H1 (cell line): ENCODE results near the gene PRKAR2B. TPM values are rescaled to one million over a fixed set of nuclear protein-coding genes. Genes with fewer than 3 reads are reported as not detected.

ENCODE experiments used
- CHD2 ChIP-seq: IDR thresholded peaks from 2 replicates; pipeline ENCODE4 v1.6.1; 2012; ENCODE audit warnings: low read length, improper control_type of control experiment
- EZH2 ChIP-seq: fragments of 200-600 bp; sonication (generic); IDR thresholded peaks from 2 replicates; pipeline ENCODE4 v1.7.1; 2012; ENCODE audit warnings: low read depth, mild to moderate bottlenecking, moderate library complexity, low read length, inconsistent platforms; ENCODE audit not compliant: severe bottlenecking
- GABPA ChIP-seq: IDR thresholded peaks from 2 replicates; pipeline ENCODE4 v1.6.1; 2011; ENCODE audit warnings: mild to moderate bottlenecking, low read length, moderate library complexity, borderline replicate concordance; ENCODE audit not compliant: insufficient read depth
- GTF2F1 ChIP-seq: IDR thresholded peaks from 2 replicates; pipeline ENCODE4 v1.6.1; 2012; ENCODE audit warnings: low read depth, low read length, improper control_type of control experiment, borderline replicate concordance
- JUND ChIP-seq: IDR thresholded peaks from 2 replicates; pipeline ENCODE4 v1.6.1; 2011; ENCODE audit warnings: mild to moderate bottlenecking, improper control_type of control experiment, low read length
- KDM1A ChIP-seq: fragments of 200-600, 300-600 bp; sonication (generic); IDR thresholded peaks from 2 replicates; pipeline ENCODE4 v1.7.1; 2016; ENCODE audit warnings: mild to moderate bottlenecking, low read length, borderline replicate concordance
- SP4 ChIP-seq: IDR thresholded peaks from 2 replicates; pipeline ENCODE4 v1.6.1; 2012; ENCODE audit warnings: low read length, inconsistent platforms
- polyA plus RNA-seq, 7 experiments: library from polyadenylated mRNA; depleted of rRNA in 3 of 7; stranded (reverse) in 5 of 7; unstranded in 2 of 7; fragments of >200 nt in 5 of 7; fragments of 200-250 nt in 2 of 7; gene quantifications; 1 replicate in 5 of 7; 2 replicates in 1 of 7; 4 replicates in 1 of 7; pipeline versions ENCODE4 v1.2.1 to v1.2.3, GENCODE V29; 2011 to 2013; ENCODE audit warnings: missing spikeins in 2 of 7, mixed read lengths in 2 of 7
- total RNA-seq: library from RNA; stranded (reverse); fragmentation: NEBNext Ultra II Directional; extraction: Animal tissue kit (Norgen Biotek cat#: 25700); gene quantifications from 2 replicates; pipeline ENCODE4 v1.2.1, GENCODE V29; 2021
- TF ChIP-seq, protein P1 (sequence below): fragments of 300-600 bp; sonication (generic); IDR thresholded peaks from 2 replicates; pipeline ENCODE4 v1.7.1; 2012; ENCODE audit warnings: low read length, moderate library complexity, mild to moderate bottlenecking, inconsistent platforms; ENCODE audit not compliant: insufficient replicate concordance
- TF ChIP-seq, protein P2 (sequence below), 3 experiments: IDR thresholded peaks; 1 replicate in 2 of 3; 2 replicates in 1 of 3; pipeline versions ENCODE4 v1.5.1 to v1.6.1; 2011; ENCODE audit warnings: low read length in 3 of 3, mild to moderate bottlenecking in 3 of 3, inconsistent platforms in 2 of 3, low read depth in 1 of 3, moderate library complexity in 1 of 3; ENCODE audit not compliant: insufficient read depth in 1 of 3; ENCODE audit errors: control extremely low read depth in 1 of 3

PRKAR2B gene
- total and polyA plus RNA-seq, 2 of the 8 experiments (the other 6 are each of a cell fraction or from before 2014, with no cell fraction given), result 10.4 to 37.0 TPM

DNA sequence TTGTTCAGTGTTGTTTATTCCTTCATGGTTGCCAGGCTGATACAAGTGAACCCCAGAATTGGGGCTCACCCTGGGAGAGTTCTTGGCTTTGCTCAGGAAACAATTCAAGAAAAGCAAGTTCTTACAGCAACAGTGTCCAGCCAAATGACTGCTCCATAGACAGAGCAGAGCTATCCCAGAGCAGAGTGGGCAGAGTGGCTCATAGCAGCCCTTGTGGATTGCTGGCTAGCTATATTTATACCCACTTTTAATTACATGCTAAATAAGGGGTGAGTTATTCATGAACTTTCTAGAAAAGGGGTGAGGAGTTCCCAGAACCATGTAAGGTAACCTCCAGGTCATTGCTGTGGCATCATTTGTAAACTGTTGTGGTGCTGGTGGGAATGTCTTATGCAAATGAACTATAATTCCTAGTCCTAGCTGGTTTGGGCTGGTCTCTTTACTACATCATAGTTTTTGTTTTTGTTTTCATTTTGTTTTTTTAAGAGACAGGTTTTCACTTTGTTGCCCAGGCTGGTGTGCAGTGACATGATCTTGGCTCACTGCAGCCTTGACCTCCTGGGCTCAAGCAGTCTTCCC is 64.4 kb downstream of the PRKAR2B start (continued):
- TF ChIP-seq, protein P1, sequence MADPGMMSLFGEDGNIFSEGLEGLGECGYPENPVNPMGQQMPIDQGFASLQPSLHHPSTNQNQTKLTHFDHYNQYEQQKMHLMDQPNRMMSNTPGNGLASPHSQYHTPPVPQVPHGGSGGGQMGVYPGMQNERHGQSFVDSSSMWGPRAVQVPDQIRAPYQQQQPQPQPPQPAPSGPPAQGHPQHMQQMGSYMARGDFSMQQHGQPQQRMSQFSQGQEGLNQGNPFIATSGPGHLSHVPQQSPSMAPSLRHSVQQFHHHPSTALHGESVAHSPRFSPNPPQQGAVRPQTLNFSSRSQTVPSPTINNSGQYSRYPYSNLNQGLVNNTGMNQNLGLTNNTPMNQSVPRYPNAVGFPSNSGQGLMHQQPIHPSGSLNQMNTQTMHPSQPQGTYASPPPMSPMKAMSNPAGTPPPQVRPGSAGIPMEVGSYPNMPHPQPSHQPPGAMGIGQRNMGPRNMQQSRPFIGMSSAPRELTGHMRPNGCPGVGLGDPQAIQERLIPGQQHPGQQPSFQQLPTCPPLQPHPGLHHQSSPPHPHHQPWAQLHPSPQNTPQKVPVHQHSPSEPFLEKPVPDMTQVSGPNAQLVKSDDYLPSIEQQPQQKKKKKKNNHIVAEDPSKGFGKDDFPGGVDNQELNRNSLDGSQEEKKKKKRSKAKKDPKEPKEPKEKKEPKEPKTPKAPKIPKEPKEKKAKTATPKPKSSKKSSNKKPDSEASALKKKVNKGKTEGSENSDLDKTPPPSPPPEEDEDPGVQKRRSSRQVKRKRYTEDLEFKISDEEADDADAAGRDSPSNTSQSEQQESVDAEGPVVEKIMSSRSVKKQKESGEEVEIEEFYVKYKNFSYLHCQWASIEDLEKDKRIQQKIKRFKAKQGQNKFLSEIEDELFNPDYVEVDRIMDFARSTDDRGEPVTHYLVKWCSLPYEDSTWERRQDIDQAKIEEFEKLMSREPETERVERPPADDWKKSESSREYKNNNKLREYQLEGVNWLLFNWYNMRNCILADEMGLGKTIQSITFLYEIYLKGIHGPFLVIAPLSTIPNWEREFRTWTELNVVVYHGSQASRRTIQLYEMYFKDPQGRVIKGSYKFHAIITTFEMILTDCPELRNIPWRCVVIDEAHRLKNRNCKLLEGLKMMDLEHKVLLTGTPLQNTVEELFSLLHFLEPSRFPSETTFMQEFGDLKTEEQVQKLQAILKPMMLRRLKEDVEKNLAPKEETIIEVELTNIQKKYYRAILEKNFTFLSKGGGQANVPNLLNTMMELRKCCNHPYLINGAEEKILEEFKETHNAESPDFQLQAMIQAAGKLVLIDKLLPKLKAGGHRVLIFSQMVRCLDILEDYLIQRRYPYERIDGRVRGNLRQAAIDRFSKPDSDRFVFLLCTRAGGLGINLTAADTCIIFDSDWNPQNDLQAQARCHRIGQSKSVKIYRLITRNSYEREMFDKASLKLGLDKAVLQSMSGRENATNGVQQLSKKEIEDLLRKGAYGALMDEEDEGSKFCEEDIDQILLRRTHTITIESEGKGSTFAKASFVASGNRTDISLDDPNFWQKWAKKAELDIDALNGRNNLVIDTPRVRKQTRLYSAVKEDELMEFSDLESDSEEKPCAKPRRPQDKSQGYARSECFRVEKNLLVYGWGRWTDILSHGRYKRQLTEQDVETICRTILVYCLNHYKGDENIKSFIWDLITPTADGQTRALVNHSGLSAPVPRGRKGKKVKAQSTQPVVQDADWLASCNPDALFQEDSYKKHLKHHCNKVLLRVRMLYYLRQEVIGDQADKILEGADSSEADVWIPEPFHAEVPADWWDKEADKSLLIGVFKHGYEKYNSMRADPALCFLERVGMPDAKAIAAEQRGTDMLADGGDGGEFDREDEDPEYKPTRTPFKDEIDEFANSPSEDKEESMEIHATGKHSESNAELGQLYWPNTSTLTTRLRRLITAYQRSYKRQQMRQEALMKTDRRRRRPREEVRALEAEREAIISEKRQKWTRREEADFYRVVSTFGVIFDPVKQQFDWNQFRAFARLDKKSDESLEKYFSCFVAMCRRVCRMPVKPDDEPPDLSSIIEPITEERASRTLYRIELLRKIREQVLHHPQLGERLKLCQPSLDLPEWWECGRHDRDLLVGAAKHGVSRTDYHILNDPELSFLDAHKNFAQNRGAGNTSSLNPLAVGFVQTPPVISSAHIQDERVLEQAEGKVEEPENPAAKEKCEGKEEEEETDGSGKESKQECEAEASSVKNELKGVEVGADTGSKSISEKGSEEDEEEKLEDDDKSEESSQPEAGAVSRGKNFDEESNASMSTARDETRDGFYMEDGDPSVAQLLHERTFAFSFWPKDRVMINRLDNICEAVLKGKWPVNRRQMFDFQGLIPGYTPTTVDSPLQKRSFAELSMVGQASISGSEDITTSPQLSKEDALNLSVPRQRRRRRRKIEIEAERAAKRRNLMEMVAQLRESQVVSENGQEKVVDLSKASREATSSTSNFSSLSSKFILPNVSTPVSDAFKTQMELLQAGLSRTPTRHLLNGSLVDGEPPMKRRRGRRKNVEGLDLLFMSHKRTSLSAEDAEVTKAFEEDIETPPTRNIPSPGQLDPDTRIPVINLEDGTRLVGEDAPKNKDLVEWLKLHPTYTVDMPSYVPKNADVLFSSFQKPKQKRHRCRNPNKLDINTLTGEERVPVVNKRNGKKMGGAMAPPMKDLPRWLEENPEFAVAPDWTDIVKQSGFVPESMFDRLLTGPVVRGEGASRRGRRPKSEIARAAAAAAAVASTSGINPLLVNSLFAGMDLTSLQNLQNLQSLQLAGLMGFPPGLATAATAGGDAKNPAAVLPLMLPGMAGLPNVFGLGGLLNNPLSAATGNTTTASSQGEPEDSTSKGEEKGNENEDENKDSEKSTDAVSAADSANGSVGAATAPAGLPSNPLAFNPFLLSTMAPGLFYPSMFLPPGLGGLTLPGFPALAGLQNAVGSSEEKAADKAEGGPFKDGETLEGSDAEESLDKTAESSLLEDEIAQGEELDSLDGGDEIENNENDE, result no peak
- TF ChIP-seq GABPA (no peak), JUND (no peak), GTF2F1 (no peak), SP4 (no peak), KDM1A (no peak), CHD2 (no peak), EZH2 (no peak)
- TF ChIP-seq, protein P2, sequence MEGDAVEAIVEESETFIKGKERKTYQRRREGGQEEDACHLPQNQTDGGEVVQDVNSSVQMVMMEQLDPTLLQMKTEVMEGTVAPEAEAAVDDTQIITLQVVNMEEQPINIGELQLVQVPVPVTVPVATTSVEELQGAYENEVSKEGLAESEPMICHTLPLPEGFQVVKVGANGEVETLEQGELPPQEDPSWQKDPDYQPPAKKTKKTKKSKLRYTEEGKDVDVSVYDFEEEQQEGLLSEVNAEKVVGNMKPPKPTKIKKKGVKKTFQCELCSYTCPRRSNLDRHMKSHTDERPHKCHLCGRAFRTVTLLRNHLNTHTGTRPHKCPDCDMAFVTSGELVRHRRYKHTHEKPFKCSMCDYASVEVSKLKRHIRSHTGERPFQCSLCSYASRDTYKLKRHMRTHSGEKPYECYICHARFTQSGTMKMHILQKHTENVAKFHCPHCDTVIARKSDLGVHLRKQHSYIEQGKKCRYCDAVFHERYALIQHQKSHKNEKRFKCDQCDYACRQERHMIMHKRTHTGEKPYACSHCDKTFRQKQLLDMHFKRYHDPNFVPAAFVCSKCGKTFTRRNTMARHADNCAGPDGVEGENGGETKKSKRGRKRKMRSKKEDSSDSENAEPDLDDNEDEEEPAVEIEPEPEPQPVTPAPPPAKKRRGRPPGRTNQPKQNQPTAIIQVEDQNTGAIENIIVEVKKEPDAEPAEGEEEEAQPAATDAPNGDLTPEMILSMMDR (IDR thresholded peaks at IDR 0.05; ENCODE audit: control extremely low read depth in 1 of 3, insufficient read depth in 1 of 3, low read depth in 1 of 3, low read length in 3 of 3), result no peak
